Heart left ventricle (tissue), 16 donors: ENCODE data around the gene SLC38A10. TPM values are rescaled to one million over a fixed set of nuclear protein-coding genes. Genes with fewer than 3 reads are reported as not detected.
A peak's percentile ranks its signal among the peaks of the same experiment; 100 is the strongest.

Source experiments
- ATAC-seq, 4 donors: fragments of 200-7000 bp; cut with Tn5 transposase; one replicate each; pipeline ENCODE4 v1.9.1; 2020 to 2022; ENCODE audit warnings: moderate library complexity in 4 of 4, mild to moderate bottlenecking in 3 of 4, moderate number of reproducible peaks in 1 of 4
- DNase-seq, 5 donors: peaks; one replicate each; pipeline ENCODE4 v3.0.0-alpha.2; 2020
- H3K27ac ChIP-seq, 12 donors: fragments of 200-600 bp; sonication (generic) in 4 of 12; one replicate each; pipeline versions ENCODE4 v1.5.0 to v1.8.0; 2016 to 2022; ENCODE audit warnings: mild to moderate bottlenecking in 2 of 12
- H3K27me3 ChIP-seq, 9 donors: fragments of 200-600 bp; sonication (generic) in 2 of 9; one replicate each; pipeline versions ENCODE4 v1.5.1 to v1.8.0; 2016 to 2022; ENCODE audit warnings: mild to moderate bottlenecking in 3 of 9
- H3K36me3 ChIP-seq, 9 donors: fragments of 200-600 bp; sonication (generic) in 2 of 9; one replicate each; pipeline versions ENCODE4 v1.5.0 to v1.8.0; 2018 to 2022; ENCODE audit warnings: mild to moderate bottlenecking in 2 of 9
- H3K4me1 ChIP-seq, 12 donors: fragments of 200-600 bp; sonication (generic) in 4 of 12; one replicate each; pipeline versions ENCODE4 v1.5.0 to v1.8.0; 2016 to 2022; ENCODE audit warnings: mild to moderate bottlenecking in 3 of 12
- H3K4me3 ChIP-seq, 12 donors: fragments of 200-600 bp; sonication (generic) in 4 of 12; one replicate each; pipeline versions ENCODE4 v1.5.0 to v1.8.0; 2017 to 2022; ENCODE audit warnings: mild to moderate bottlenecking in 9 of 12, moderate library complexity in 4 of 12
- H3K9me3 ChIP-seq, 12 donors: fragments of 200-600 bp; sonication (generic) in 4 of 12; one replicate each; pipeline versions ENCODE4 v1.5.0 to v1.8.0; 2016 to 2022; ENCODE audit warnings: mild to moderate bottlenecking in 1 of 12
- CTCF ChIP-seq, 12 donors: fragments of 200-600 bp; sonication (generic) in 4 of 12; IDR thresholded peaks; one replicate each; pipeline versions ENCODE4 v1.5.0 to v1.8.0; 2018 to 2022; ENCODE audit warnings: antibody characterized with exemption in 12 of 12, mild to moderate bottlenecking in 5 of 12
- POLR2A ChIP-seq, 2 donors: fragments of 450-650 bp; IDR thresholded peaks; one replicate each; pipeline ENCODE4 v1.6.1; 2017; ENCODE audit warnings: antibody characterized with exemption in 2 of 2, mild to moderate bottlenecking in 2 of 2, moderate library complexity in 2 of 2
- WGBS, 4 donors: extraction: QIAGEN DNeasy Blood & Tissue Kit in 2 of 4; methylation state at CpG; one replicate each; pipeline versions ENCODE4 v1.1.5 to v1.1.7; 2013 to 2018; 5-methylcytosine and 5-hydroxymethylcytosine counted together
- intact Hi-C, 10 donors: fragments of 100-400 bp; cut with DNase I; formaldehyde crosslinking; loops; one replicate each; pipeline versions ENCODE4 v1.11.1 to v1.14.2; 2022
- polyA plus RNA-seq, 2 donors: library from polyadenylated mRNA; stranded (reverse); fragments of 200-250 nt; gene quantifications; one replicate each; pipeline ENCODE4 v1.2.3, GENCODE V29; 2013
- total RNA-seq, 9 donors: library from RNA; depleted of rRNA in 2 of 9; stranded (reverse); fragments of >200 nt in 2 of 9; fragmentation: NEBNext Ultra II Directional in 3 of 9; extraction: Animal tissue kit (Norgen Biotek cat#: 25700) in 3 of 9; gene quantifications; one replicate each; pipeline versions ENCODE4 v1.1.0 to v1.2.4, GENCODE V29; 2016 to 2023
- donor health status: ischemic (EF 13 %, LVEDD 7.1; RV severe dilation, severe dysfunction).
- donor health status: healthy with polysubstance abuse.
- donor health status: DM: no; HTN: yes; CAD: no.
- donor health status: DM: no; HTN: no; CAD: no.
- donor health status: ischemic (EF 25% LVEDD 6.9; RV normal size, moderate dysfunction).
- donor health status: ischemic (EF 25% LVEDD 5.7; RV mildly dilated, moderate dysfunction).
- donor health status: healthy.
- donor health status: DM: yes; HTN: yes; CAD: no.
- donor health status: ischemic (EF 35%, LVEDD 5.7; RV mildly dilated, moderate dysfunction).
- donor health status: nonischemic (EF 11% LVEDD 7.7; RV severe dilation, severe dysfunction).
- donor health status: DM: yes; HTN: yes; CAD: no.
- donor health status: PGD.
- donor health status: ischemic (EF 29% LVEDD 5.4; RV normal size, mild dysfunction).
- donor health status: nonischemic (EF 23%, LVEDD 6.1; RV moderate dilation, normal function).

Gene SLC38A10
- total and polyA plus RNA-seq, 11 donors: 27.4 to 67.7 (median 46.7) TPM

- Histone ChIP-seq H3K27ac (no peak overlapping the region), H3K4me1 (peaks cover 0 to 48% (median 2%) of the 10 kb centered on the region in 12 donors), H3K9me3 (no peaks in the 10 kb centered on the region), H3K4me3 (no peak overlapping the region), H3K27me3 (no peaks in the 10 kb centered on the region), H3K36me3 (no peaks in the 10 kb centered on the region)
- ATAC-seq: no peak
- intact Hi-C loops: no loop called here
- no peak for TF ChIP-seq CTCF (IDR thresholded peaks at IDR 0.05)
- no peak for TF ChIP-seq POLR2A (IDR thresholded peaks at IDR 0.05)
- DNase-seq: no peak
- WGBS, 4 donors: 75 to 83% (median 77%) methylated on average over 17 to 20 of the region's 20 CpGs
Observed at GRCh38 chr17:81323411-81323868, 28.3 kb upstream of the SLC38A10 start.

GRCh38 chr17:81323083-81323369 is 27.9 kb upstream of the SLC38A10 start:
- no peaks in the 10 kb centered on the region for H3K9me3 ChIP-seq
- TF ChIP-seq POLR2A (IDR thresholded peaks at IDR 0.05) (no peak), CTCF (IDR thresholded peaks at IDR 0.05) (no peak)
- intact Hi-C loops: no loop called here
- WGBS, 4 donors: 81 to 90% (median 86%) methylated on average over 9 to 10 of the region's 10 CpGs
- no peaks in the 10 kb centered on the region for H3K27me3 ChIP-seq
- no peak overlapping the region for H3K4me3 ChIP-seq
- peaks cover 0 to 44% (median 0%) of the 10 kb centered on the region in 12 donors for H3K4me1 ChIP-seq
- H3K36me3 ChIP-seq: no peaks in the 10 kb centered on the region
- DNase-seq: no peak
- no peak overlapping the region for H3K27ac ChIP-seq
- no peak for ATAC-seq

GRCh38 chr17:81322271-81323082 is 27.4 kb upstream of the SLC38A10 start:
- DNase-seq: no peak
- WGBS, 4 donors: 90 to 94% (median 92%) methylated on average over 22 to 34 of the region's 34 CpGs
- intact Hi-C loops: no loop called here
- H3K36me3 ChIP-seq: no peaks in the 10 kb centered on the region
- H3K9me3 ChIP-seq: no peaks in the 10 kb centered on the region
- H3K27me3 ChIP-seq: no peaks in the 10 kb centered on the region
- H3K27ac ChIP-seq: no peak overlapping the region
- H3K4me3 ChIP-seq: no peak overlapping the region
- H3K4me1 ChIP-seq: peaks cover 0 to 38% (median 0%) of the 10 kb centered on the region in 12 donors
- TF ChIP-seq POLR2A (IDR thresholded peaks at IDR 0.05): no peak
- TF ChIP-seq CTCF (IDR thresholded peaks at IDR 0.05): peak in 8 of 12 donors; percentile 6 to 34 (median 21)
- ATAC-seq: no peak

DNA sequence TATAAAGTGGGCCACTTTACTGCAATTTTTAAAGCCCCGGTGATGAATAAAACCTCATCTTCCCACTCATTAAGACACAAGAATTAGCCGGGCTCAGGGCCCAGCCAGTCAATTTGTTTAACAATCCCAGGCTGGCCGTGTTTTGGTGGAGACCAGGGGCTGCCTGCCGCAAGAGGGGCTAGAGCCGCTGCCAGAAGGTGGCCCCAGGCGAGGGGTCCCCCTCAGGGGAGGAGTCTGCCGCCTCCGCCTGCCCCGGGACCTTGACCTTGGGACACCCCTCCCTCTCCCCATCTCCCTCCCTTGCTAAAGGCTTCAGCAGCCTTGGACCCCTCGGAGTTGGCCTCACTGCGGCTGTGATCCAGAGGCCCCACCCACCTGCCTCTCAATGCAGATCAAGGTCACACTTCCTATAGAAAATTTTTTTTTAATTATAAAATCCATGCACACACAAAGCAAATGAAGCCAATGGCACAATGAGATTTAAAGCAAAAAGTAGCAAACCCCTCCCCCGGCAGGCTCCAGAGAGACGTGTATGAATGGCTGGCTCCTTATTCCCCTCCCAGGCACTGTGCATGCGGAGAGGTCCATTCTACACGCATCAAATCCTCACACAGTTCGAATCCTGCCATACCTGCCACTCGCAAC is 23.0 kb upstream of the SLC38A10 start:
- Histone ChIP-seq H3K4me3 (no peak overlapping the region), H3K27ac (no peak overlapping the region), H3K36me3 (no peaks in the 10 kb centered on the region), H3K4me1 (peaks cover 0 to 2% (median 0%) of the 10 kb centered on the region in 12 donors), H3K27me3 (no peaks in the 10 kb centered on the region), H3K9me3 (no peaks in the 10 kb centered on the region)
- ATAC-seq (no peak), DNase-seq (no peak)
- WGBS, 4 donors: 77 to 81% (median 79%) methylated on average over 17 of the region's 17 CpGs
- intact Hi-C loops: no loop called here
- TF ChIP-seq POLR2A (IDR thresholded peaks at IDR 0.05) (no peak), CTCF (IDR thresholded peaks at IDR 0.05) (no peak)
